NCI-H82 (cell line): ENCODE results near the gene TRAT1.

ENCODE experiments used
- DNase-seq: peaks from one replicate; lab custom pipeline; 2025; lab: John Stamatoyannopoulos, UW

TRAT1 gene

DNA sequence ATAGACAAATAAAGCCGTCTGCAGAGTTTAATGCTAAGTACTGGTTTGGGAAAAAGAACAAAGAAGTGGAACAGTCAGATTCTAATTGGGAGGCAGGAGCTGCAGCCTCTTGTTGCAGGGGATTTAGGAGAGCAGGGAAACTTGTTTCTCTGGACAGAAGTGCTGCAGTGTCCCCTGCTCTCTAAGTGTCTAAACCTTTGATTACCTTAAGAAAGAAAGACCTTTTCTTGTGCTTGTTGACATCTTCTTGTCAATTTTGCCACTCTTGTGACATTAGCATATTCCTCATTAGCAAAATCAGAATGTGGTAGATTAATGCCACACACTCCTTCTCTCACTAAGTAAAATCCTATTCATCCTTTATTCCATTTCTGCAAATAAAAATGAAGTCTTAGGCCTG is 38.8 kb downstream of the TRAT1 start:
- no peak for DNase-seq

GRCh38 chr3:108862865-108863798 is 40.5 kb downstream of the TRAT1 start:
- DNase-seq, result no peak

DNA sequence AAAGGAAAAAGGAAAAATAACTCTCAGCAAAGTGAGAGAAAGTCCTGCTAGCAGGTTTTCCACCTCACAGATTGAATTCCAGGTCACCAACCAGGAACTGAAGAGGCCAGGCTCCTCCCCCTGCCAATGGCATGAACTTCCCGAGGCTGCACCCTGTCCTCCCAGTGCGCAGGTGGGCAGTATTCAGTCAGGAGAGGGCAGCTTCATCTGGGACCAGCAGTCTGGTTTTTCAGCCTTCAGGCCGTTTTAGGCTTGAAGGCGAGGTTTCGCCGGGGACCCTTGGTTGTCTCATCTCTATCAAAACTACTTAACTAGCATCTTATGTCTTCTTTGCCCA is 41.2 kb downstream of the TRAT1 start:
- DNase-seq, result no peak

GRCh38 chr3:108877901-108878300 is 55.3 kb downstream of the TRAT1 start:
- no peak for DNase-seq

DNA sequence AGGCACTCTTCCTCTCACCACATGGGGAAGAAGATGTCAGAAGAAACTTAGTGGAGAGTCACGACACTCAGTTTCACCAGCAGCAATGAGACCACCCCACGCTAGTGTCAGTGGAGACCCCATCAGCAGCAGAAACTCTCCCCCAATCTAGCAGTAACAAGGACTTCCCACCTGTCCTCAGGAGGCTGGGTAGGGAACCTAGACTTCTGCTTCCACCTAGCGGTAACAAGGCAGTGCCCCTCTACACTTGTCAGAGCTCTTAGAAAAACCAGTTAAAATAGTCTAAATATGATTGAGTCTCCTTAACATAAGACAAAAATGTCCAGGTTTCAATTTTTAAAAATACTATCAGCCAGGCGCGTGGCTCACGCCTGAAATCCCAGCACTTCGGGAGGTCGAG is 57.3 kb downstream of the TRAT1 start:
- no peak for DNase-seq

- DNase-seq, result no peak
Measured at GRCh38 chr3:108882762-108883161, 60.2 kb downstream of the TRAT1 start.

DNA sequence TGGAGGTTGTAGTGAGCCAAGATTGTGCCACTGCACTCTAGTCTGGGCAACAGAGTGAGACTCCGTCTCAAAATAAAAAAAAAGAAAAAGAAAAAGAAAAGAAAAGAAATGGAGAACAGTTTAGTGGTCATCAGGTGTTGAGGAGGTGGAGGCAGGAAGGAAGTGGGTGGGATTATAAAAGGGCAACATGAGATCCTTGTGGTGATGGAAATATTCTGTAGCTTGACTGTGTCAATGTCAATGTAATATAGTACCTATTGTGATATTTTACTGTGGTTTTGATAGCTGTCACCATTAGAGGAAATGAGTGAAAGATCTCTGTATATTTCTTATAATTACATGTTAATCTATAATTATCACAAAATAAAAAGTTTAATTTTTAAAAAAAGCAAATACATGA is 60.8 kb downstream of the TRAT1 start:
- DNase-seq, result no peak

DNA sequence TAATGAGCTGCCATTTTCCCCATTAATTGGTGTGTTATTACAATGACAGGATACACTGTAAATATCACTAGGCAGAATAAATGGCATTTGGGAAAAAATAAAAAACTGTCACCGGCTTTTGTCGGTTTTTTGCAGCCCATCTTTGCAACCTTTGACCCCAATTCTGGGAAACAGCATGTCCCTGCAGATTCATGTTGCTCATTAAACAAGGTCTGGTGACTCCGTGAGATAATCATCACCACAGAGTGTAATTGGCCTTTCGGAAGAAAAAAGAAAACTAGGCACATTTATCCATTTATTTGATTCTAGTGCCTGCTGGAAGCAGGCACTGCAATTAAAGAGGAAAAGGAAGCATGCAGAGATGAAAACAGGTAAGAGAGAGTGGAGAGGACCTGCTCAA is 64.5 kb downstream of the TRAT1 start:
- no peak for DNase-seq

- no peak for DNase-seq
Measured at GRCh38 chr3:108887777-108888176, 65.2 kb downstream of the TRAT1 start.

DNA sequence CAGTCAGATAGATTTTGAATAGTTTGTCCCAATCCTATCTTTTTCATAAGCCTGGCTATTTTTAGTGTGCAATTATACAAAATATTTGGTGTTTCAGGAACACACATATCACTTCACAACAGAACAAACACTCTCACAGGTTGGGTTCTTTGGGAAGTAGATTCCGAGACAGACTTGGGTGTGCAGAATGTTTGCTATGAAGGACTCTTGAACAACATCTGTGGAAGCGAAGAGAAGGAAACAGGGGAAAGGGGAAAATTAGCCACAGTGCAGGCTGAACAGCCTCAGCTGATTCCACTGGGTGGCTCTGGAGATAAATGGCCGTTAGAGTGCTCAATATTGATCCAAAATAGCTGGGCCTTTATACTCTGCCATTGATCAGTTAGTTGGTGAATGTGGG is 69.2 kb downstream of the TRAT1 start:
- no peak for DNase-seq

GRCh38 chr3:108894981-108895380 is 72.4 kb downstream of the TRAT1 start:
- DNase-seq, result no peak

GRCh38 chr3:108897883-108898282 is 75.3 kb downstream of the TRAT1 start:
- DNase-seq, result no peak

DNA sequence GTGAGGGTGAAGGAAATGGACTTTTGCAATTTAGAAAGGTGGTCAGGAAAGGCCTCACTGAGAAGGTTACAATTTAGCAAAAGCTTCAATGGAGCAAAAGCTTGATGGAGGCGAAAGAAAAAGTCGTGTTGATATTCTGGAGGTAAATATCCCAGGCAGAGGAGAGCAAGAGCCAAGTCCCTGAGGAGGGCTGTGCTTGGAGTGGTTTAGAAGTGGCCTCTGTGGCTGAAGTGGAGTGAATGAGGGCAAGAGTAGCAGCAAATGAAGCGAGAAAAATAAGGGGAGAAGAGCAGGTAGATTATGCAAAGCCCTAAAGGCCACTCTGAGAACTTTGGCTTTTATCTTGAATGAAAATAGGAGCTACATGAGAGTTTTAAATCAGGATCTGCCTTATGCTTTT is 76.9 kb downstream of the TRAT1 start:
- no peak for DNase-seq
